CD8-positive, alpha-beta memory T cell (primary cell): ENCODE measurements around the gene AKAP13. TPM values are rescaled to one million over a fixed set of nuclear protein-coding genes. Genes with fewer than 3 reads are reported as not detected.
"Not testable (repeated sequence)": the region's sequence is repeated elsewhere in the genome, so short reads cannot be mapped to it uniquely, and the experiment has no call there.

Experiments
- CTCF ChIA-PET: fragments of 350-600 bp; sonication (Branson Sonifier 250); formaldehyde crosslinking; loops from one replicate; lab custom pipeline; 2021; ENCODE audit warnings: antibody characterized with exemption; lab: Charles Lee
- POLR2A ChIA-PET: fragments of 350-600 bp; sonication (Branson Sonifier 250); formaldehyde crosslinking; loops from one replicate; lab custom pipeline; 2021; ENCODE audit warnings: antibody characterized with exemption; lab: Charles Lee
- DNase-seq, 5 donors: peaks; one replicate each; pipeline versions ENCODE4 v3.0.0 to v3.0.0-alpha.2; 2020 to 2022; ENCODE audit warnings: mixed read lengths in 1 of 5
- H3K27ac ChIP-seq: one replicate; pipeline ENCODE4 v1.7.0; 2013; ENCODE audit warnings: low read depth, mild to moderate bottlenecking, low read length, moderate library complexity
- H3K27me3 ChIP-seq: 2 replicates; pipeline ENCODE4 v1.7.0; 2013; ENCODE audit warnings: low read length, mild to moderate bottlenecking; ENCODE audit not compliant: insufficient read depth, poor library complexity, severe bottlenecking
- H3K36me3 ChIP-seq: 2 replicates; pipeline ENCODE4 v1.7.0; 2013; ENCODE audit warnings: mild to moderate bottlenecking, low read length, moderate library complexity; ENCODE audit not compliant: insufficient read depth
- H3K4me1 ChIP-seq: 2 replicates; pipeline ENCODE4 v1.7.0; 2013; ENCODE audit warnings: mild to moderate bottlenecking, low read length, moderate library complexity; ENCODE audit not compliant: insufficient read depth
- H3K4me3 ChIP-seq: 2 replicates; pipeline ENCODE4 v1.7.0; 2013; ENCODE audit warnings: mild to moderate bottlenecking, low read length
- H3K9me3 ChIP-seq: 2 replicates; pipeline ENCODE4 v1.7.0; 2013; ENCODE audit warnings: mild to moderate bottlenecking, low read length
- H3K27ac Mint-ChIP-seq, 8 donors: one replicate each; pipeline ENCODE4 v1.8.0; 2020 to 2021; ENCODE audit warnings: mixed read lengths in 8 of 8, mild to moderate bottlenecking in 6 of 8, inconsistent platforms in 3 of 8, moderate library complexity in 3 of 8
- H3K27me3 Mint-ChIP-seq, 2 donors: one replicate each; pipeline ENCODE4 v1.8.0; 2020 to 2021; ENCODE audit warnings: mixed read lengths in 2 of 2, mild to moderate bottlenecking in 1 of 2, moderate library complexity in 1 of 2
- H3K36me3 Mint-ChIP-seq, 3 donors: one replicate each; pipeline ENCODE4 v1.8.0; 2020 to 2021; ENCODE audit warnings: mixed read lengths in 3 of 3, inconsistent platforms in 1 of 3, mild to moderate bottlenecking in 1 of 3
- H3K4me1 Mint-ChIP-seq, 3 donors: one replicate each; pipeline ENCODE4 v1.8.0; 2020 to 2021; ENCODE audit warnings: mixed read lengths in 3 of 3, inconsistent platforms in 1 of 3, mild to moderate bottlenecking in 1 of 3
- H3K4me3 Mint-ChIP-seq, 7 donors: one replicate each; pipeline ENCODE4 v1.8.0; 2020 to 2021; ENCODE audit warnings: mixed read lengths in 7 of 7, mild to moderate bottlenecking in 6 of 7, moderate library complexity in 4 of 7, inconsistent platforms in 2 of 7
- H3K9me3 Mint-ChIP-seq, 5 donors: one replicate each; pipeline ENCODE4 v1.8.0; 2020 to 2022; ENCODE audit warnings: mixed read lengths in 5 of 5, mild to moderate bottlenecking in 3 of 5, moderate library complexity in 2 of 5, inconsistent platforms in 1 of 5
- polyA plus RNA-seq: library from polyadenylated mRNA; unstranded; fragments of 300-500 nt; fragmentation: Illumina TruSeq; gene quantifications from one replicate; pipeline ENCODE4 v1.2.3, GENCODE V29; 2021
- total RNA-seq, 2 experiments: library from RNA; stranded (reverse); gene quantifications; one replicate each; pipeline ENCODE4 v1.2.3, GENCODE V29; 2021

Gene AKAP13
- total and polyA plus RNA-seq, 3 experiments from 2014 or later: 109 to 234 (median 113) TPM

DNA sequence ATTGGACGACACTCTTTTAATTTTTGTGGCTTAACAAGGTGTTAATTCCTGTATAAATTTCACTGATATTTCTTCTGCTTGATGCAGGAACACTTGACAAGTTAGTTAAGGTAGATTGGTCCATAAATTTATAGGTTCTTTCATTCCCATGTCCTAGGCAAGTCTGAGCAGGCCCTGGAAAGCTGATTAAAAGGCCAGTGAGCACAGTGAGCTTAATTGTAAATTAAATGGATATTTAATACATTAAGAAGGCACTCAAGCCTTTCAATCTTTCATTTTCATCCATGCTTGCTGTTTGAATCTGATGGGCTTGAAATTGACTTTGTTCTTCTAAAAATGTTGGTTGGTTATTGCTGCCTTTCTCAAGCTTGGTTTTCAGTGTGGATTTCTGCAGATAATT is 103.6 kb downstream of the AKAP13 start:
- H3K27ac ChIP-seq, DNase-seq, POLR2A ChIA-PET, H3K36me3 ChIP-seq, H3K9me3 ChIP-seq, H3K9me3 Mint-ChIP-seq, H3K4me3 ChIP-seq, H3K27me3 Mint-ChIP-seq, H3K4me3 Mint-ChIP-seq, H3K27me3 ChIP-seq: not testable (repeated sequence)
- CTCF ChIA-PET: interaction anchor here (0.7 to 1.6 kb wide), 3 partner anchors 20 to 187 kb away, joined by 3 read pairs; partner anchors contain the start of gene AKAP13
- H3K4me1 Mint-ChIP-seq: peaks cover 49 to 81% (median 80%) of the 10 kb centered on the region in 3 donors
- H3K36me3 Mint-ChIP-seq: peaks cover 0 to 18% (median 2%) of the 10 kb centered on the region in 3 donors
- peak overlapping the region; percentile 26 to 84 (median 74) for H3K27ac Mint-ChIP-seq
- H3K4me1 ChIP-seq: peaks cover 21% of the 10 kb centered on the region

GRCh38 chr15:85484923-85485322 is 104.5 kb downstream of the AKAP13 start:
- CTCF ChIA-PET: interaction anchor here (1.1 to 2.0 kb wide), 6 partner anchors 13 to 217 kb away, joined by 3 to 8 read pairs (median 3); no protein-coding TSS in a partner anchor
- H3K27ac ChIP-seq, H3K4me3 ChIP-seq, H3K9me3 Mint-ChIP-seq, H3K27me3 Mint-ChIP-seq, H3K9me3 ChIP-seq, H3K4me3 Mint-ChIP-seq, H3K36me3 ChIP-seq, POLR2A ChIA-PET, H3K27me3 ChIP-seq, DNase-seq: not testable (repeated sequence)
- H3K4me1 ChIP-seq: peaks cover 24% of the 10 kb centered on the region
- Mint-ChIP-seq H3K4me1 (peaks cover 50 to 80% (median 80%) of the 10 kb centered on the region in 3 donors), H3K36me3 (peaks cover 0 to 18% (median 2%) of the 10 kb centered on the region in 3 donors), H3K27ac (peak overlapping the region in 6 of 8 donors; percentile 15 to 81 (median 58))

DNA sequence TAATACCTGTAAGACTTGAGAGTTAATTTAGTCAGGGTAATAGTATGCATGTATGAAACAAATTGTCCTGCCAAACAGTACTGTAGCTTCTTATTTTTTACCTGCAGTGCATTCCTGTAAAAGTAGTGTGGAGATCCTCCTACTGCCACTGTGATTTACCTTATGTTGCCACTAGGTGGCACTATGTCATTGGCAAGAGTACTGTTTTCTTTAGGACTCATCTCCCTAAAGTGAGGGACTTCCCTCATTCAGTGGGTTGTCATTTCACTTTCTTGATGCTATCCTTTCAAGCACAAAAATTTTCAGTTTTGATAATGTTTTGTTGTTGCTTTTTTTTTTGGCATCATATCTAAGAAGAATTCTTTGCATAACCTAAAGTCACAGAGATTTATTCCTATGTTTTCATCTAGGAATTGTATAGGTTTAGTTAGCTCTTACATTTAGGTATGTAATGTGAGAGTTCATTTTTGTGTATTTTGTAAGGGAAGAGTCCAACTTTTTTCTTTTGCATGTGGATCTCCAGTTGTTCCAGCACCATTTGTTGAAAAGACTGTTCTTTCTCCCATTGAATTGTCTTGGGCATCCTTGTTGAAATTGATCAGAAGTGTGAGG is 105.7 kb downstream of the AKAP13 start:
- ChIA-PET POLR2A (no interaction called here), CTCF (interaction anchor here (1.1 to 2.0 kb wide), 7 partner anchors 14 to 216 kb away, joined by 3 to 8 read pairs (median 4); no protein-coding TSS in a partner anchor)
- Histone ChIP-seq H3K27ac (no peak overlapping the region), H3K4me1 (peaks cover 18% of the 10 kb centered on the region), H3K4me3 (no peak overlapping the region), H3K27me3 (no peaks in the 10 kb centered on the region), H3K9me3 (no peaks in the 10 kb centered on the region), H3K36me3 (no peaks in the 10 kb centered on the region)
- H3K36me3 Mint-ChIP-seq: peaks cover 0 to 20% (median 2%) of the 10 kb centered on the region in 3 donors
- H3K4me1 Mint-ChIP-seq: peaks cover 55 to 81% (median 80%) of the 10 kb centered on the region in 3 donors
- H3K4me3 Mint-ChIP-seq: no peak overlapping the region
- H3K27ac Mint-ChIP-seq: peak overlapping the region in 2 of 8 donors; percentile 29 to 61
- peak; percentile 28 to 73 (median 56) for DNase-seq
- H3K27me3 Mint-ChIP-seq: no peaks in the 10 kb centered on the region
- no peaks in the 10 kb centered on the region for H3K9me3 Mint-ChIP-seq

DNA sequence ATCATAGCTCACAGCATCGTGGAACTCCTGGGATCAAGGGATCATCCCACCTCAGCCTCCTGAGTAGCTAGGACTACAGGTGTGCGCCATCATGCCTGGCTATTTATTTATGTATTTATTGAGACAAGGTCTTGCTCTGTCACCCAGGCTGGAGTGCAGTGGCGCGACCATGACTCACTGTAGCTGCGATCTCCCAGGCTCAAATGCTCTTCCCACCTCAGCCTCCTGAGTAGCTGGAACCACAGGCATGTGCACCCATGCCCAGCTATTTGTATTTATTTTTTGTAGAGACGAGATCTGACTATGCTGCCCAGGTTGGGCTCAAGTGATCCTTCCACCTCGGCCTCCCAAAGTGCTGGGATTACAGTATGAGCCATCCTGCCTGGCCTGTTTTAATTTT is 107.4 kb downstream of the AKAP13 start:
- H3K27ac ChIP-seq, H3K27me3 ChIP-seq, H3K27ac Mint-ChIP-seq, H3K4me1 ChIP-seq, H3K27me3 Mint-ChIP-seq, H3K36me3 ChIP-seq, H3K4me3 Mint-ChIP-seq, H3K4me3 ChIP-seq, POLR2A ChIA-PET, H3K9me3 ChIP-seq, DNase-seq, H3K9me3 Mint-ChIP-seq: not testable (repeated sequence)
- peaks cover 42 to 73% (median 70%) of the 10 kb centered on the region in 3 donors for H3K4me1 Mint-ChIP-seq
- H3K36me3 Mint-ChIP-seq: peaks cover 0 to 20% (median 2%) of the 10 kb centered on the region in 3 donors
- CTCF ChIA-PET: interaction anchor here (0.7 to 1.2 kb wide), 4 partner anchors 13 to 192 kb away, joined by 3 to 7 read pairs (median 3); no protein-coding TSS in a partner anchor

GRCh38 chr15:85488997-85489396 is 108.6 kb downstream of the AKAP13 start:
- H3K4me3 ChIP-seq: no peak overlapping the region
- peaks cover 8% of the 10 kb centered on the region for H3K4me1 ChIP-seq
- ChIA-PET CTCF (interaction anchor here (1.1 to 1.5 kb wide), 3 partner anchors 16 to 221 kb away, joined by 4 to 7 read pairs (median 6); no protein-coding TSS in a partner anchor), POLR2A (interaction anchor here (0.6 kb wide), 2 partner anchors 18 to 158 kb away, joined by 3 to 5 read pairs; no protein-coding TSS in a partner anchor)
- no peak for DNase-seq
- Mint-ChIP-seq H3K4me3 (no peak overlapping the region), H3K27me3 (no peaks in the 10 kb centered on the region), H3K36me3 (peaks cover 0 to 20% (median 2%) of the 10 kb centered on the region in 3 donors), H3K27ac (peak overlapping the region in 3 of 8 donors; percentile 2 to 50 (median 49)), H3K4me1 (peaks cover 44 to 77% (median 75%) of the 10 kb centered on the region in 3 donors), H3K9me3 (no peaks in the 10 kb centered on the region)
- no peaks in the 10 kb centered on the region for H3K36me3 ChIP-seq
- H3K27ac ChIP-seq: no peak overlapping the region
- H3K9me3 ChIP-seq: no peaks in the 10 kb centered on the region
- no peaks in the 10 kb centered on the region for H3K27me3 ChIP-seq

DNA sequence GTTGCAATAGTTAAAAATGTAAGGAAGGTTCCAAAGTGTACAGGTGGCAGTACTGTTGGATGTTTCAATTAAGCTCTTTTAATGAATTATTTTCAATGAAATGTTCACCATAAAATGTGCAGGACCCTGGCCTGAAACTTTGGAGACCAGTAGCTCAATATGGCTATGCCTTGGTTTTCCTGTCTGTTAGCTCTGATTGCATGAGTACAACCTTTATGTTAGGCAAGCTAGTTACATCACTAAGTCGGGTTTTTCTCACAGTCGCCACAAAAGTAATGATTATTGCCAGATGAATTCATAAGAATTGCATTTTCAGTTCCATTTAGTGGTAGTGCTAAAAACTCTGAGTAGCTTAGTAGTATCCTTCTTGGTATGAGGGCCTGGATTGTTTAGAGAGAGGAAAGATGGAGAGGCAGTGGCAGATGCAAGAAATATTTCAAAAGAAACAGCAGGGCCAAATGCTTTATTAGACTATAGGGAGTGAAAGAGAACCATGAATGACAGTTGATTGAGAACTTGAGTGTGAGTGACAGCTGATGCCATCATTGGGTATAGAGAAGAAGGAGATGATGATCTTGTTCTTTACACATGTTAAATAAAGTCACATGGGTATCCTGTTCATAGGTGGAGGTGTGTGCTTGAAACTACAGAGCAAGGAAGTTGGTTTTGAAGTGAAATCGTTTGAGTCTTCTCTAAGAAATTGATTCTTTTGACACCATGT is 109.5 kb downstream of the AKAP13 start:
- peak overlapping the region in 4 of 8 donors; percentile 5 to 63 (median 33) for H3K27ac Mint-ChIP-seq
- Histone ChIP-seq H3K9me3 (no peaks in the 10 kb centered on the region), H3K4me1 (peaks cover 8% of the 10 kb centered on the region), H3K27ac (no peak overlapping the region), H3K27me3 (no peaks in the 10 kb centered on the region), H3K36me3 (no peaks in the 10 kb centered on the region), H3K4me3 (no peak overlapping the region)
- CTCF ChIA-PET: interaction anchor here (0.9 to 1.5 kb wide), 2 partner anchors 15 to 17 kb away, joined by 3 to 6 read pairs; no protein-coding TSS in a partner anchor
- POLR2A ChIA-PET: no interaction called here
- H3K27me3 Mint-ChIP-seq: no peaks in the 10 kb centered on the region
- peaks cover 0 to 20% (median 2%) of the 10 kb centered on the region in 3 donors for H3K36me3 Mint-ChIP-seq
- no peak for DNase-seq
- no peaks in the 10 kb centered on the region for H3K9me3 Mint-ChIP-seq
- peaks cover 46 to 77% (median 75%) of the 10 kb centered on the region in 3 donors for H3K4me1 Mint-ChIP-seq
- no peak overlapping the region for H3K4me3 Mint-ChIP-seq

DNA sequence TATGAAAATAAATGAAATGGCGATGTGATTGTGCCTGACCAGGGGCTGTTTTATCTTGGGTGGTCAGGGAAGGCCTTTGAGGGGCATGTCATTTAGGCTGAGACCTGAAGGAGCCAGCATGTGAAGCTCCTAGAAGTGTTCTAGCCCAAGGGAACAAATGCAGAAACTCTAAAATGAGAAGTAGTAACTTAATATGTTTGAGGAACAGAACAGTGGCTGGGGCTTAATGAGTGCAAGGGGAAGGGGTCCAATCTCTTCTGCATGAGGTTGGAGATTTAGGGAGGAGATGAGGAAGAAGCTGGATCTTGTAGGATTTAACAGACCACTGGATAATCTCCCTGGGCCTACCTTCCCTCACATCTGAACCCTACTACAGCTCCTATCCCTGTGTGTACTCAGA is 110.5 kb downstream of the AKAP13 start:
- DNase-seq: no peak
- Mint-ChIP-seq H3K4me3 (no peak overlapping the region), H3K27ac (peak overlapping the region in 5 of 8 donors; percentile 5 to 74 (median 57)), H3K4me1 (peaks cover 50 to 79% (median 76%) of the 10 kb centered on the region in 3 donors), H3K9me3 (no peaks in the 10 kb centered on the region), H3K36me3 (peaks cover 0 to 20% (median 2%) of the 10 kb centered on the region in 3 donors), H3K27me3 (no peaks in the 10 kb centered on the region)
- CTCF ChIA-PET: interaction anchor here (0.9 kb wide), 1 partner anchor 16 kb away, joined by 3 read pairs; no protein-coding TSS in a partner anchor
- no peak overlapping the region for H3K4me3 ChIP-seq
- no peak overlapping the region for H3K27ac ChIP-seq
- POLR2A ChIA-PET: no interaction called here
- H3K36me3 ChIP-seq: no peaks in the 10 kb centered on the region
- H3K4me1 ChIP-seq: peaks cover 8% of the 10 kb centered on the region
- H3K9me3 ChIP-seq: no peaks in the 10 kb centered on the region
- H3K27me3 ChIP-seq: no peaks in the 10 kb centered on the region
